GM15510 (cell line): ENCODE data around the gene TEX9.

Experiments
- POLR2A ChIP-seq: IDR thresholded peaks from 3 replicates; pipeline ENCODE4 v1.6.1; 2011; ENCODE audit warnings: borderline replicate concordance; ENCODE audit not compliant: insufficient read length; ENCODE audit errors: extremely low read depth

The TEX9 gene

GRCh38 chr15:56365075-56365711 is at the start of gene TEX9:
TEX9 (plus strand) TSS chr15:56365426; CDS start chr15:56365451, 25 bp downstream.
- TF ChIP-seq POLR2A: peak; percentile 95

- TF ChIP-seq POLR2A: no peak
Observed at GRCh38 chr15:56320316-56320715, 44.9 kb upstream of the TEX9 start.

DNA sequence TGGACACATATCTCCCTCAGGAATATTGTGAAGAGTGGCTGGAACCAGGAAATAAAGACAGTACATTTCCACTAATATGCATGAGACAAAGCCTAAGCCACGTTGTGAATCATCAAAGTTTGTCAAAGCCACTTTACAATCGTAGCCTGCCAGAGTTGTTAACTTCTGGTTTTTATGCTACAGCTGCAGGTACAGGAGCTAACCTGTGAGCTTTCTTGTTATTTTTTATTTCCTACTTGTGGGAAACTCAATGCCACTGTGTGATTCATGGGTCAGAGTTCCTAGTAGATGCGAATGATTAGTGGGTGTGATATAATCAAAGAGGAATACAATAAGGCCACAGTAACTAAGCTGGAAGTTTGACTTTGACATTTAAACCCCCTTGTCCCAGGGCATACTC is 44.4 kb upstream of the TEX9 start:
- no peak for TF ChIP-seq POLR2A

GRCh38 chr15:56322444-56322843 is 42.8 kb upstream of the TEX9 start:
- TF ChIP-seq POLR2A: no peak

GRCh38 chr15:56323435-56323834 is 41.8 kb upstream of the TEX9 start:
- no peak for TF ChIP-seq POLR2A

DNA sequence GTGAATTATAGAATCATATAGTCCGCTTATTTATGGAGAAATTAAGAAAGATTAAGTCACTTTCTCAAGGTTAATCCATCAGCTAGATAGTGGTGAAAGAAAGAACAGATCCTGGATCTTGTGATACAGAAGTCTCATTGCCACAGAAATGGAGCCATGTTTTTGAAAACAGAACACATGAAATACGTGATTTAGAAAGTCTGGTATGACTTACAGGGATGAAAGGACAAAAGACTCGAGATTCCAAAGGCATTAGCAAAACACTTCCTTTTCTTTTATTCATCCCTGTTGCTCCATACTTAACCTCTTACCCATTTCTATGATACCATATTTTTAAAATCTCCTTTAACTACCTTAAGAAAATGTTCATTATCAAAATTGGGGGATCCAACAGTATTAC is 40.0 kb upstream of the TEX9 start:
- no peak for TF ChIP-seq POLR2A

- TF ChIP-seq POLR2A: no peak
Observed at GRCh38 chr15:56327721-56328502, 37.3 kb upstream of the TEX9 start.

DNA sequence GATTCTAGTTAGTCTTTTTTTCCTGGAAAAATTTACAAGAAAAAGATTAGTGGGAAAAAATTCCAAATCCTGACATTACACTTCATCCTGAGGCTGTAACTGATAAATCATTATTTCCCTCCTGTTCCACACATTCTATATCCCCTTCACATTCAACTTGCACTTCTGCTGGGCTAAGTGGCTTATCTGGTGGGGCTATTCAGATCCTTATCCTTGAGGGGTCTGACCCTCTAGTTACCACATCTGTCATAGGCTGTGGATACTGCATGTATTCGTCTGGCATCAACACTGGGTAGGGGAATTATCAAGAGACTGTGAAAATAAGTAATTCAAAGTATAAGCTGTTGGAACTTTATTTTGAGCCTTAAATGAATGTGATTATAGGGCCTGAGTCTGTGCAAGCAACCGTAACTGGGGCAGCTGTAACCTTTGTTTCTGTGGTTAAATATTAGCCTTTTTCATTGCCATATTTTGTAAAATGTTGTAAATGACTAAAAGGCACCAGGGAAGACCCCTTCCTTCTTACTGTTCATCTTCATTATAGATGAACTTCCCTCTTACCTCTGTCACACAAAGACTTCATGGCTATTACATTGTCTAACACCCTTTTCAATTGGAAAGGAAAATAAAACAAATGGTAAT is 28.0 kb upstream of the TEX9 start:
- no peak for TF ChIP-seq POLR2A

DNA sequence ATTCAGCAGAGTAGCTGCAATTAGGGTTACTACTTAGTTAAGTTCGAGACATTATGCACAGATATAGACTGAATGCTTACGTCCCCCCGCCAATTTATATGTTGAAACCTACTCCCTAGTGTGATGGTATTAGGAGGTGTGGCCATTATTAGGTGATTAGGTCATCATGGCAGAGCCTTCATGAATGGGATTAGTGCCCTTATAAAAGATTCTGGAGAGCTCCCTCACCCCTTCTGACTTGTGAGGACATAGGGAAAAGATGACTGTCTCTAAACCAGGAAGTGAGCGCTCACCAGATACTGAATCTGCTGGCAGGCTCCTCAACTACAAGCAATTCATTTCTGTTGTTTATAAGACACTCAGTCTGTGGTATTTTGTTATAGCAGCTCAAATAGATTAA is 25.6 kb upstream of the TEX9 start:
- TF ChIP-seq POLR2A: no peak

GRCh38 chr15:56341201-56341600 is 24.0 kb upstream of the TEX9 start:
- no peak for TF ChIP-seq POLR2A

DNA sequence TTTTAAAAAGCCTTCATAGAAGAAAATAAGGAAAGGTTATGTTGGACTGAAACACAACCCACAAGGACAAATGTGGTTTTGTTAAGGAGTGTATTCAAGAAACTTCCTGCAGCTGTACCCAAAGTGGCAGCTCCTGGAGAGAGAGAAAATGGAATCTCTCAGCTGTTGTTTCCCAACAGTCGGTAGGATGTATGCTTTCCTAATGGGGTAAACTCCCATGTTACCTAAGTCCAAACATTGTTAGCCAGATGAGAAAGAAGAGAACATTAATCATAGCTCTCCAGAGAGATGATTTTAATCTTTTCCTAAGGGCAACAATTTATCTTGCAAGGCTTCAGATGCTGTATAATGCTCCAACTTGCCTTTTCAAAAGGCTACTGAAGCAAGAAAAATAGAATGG is 22.6 kb upstream of the TEX9 start:
- no peak for TF ChIP-seq POLR2A

DNA sequence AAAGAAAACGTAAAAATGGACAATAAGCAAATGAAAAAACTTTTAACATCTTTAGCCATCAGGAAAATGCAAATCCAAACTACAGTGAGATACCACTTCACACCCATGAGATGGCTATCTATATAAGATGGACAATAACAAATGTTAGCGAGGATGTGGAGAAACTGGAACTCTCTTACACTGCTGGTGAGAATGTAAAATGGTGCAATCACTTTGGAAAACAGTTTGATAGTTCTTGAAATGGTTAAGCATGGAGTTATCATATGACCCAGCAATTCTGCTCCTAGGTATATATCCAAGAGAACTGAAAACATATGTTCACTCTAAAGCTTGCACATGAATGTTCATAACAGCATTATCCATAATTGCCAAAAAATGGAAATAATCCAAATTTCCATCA is 21.3 kb upstream of the TEX9 start:
- TF ChIP-seq POLR2A: no peak

DNA sequence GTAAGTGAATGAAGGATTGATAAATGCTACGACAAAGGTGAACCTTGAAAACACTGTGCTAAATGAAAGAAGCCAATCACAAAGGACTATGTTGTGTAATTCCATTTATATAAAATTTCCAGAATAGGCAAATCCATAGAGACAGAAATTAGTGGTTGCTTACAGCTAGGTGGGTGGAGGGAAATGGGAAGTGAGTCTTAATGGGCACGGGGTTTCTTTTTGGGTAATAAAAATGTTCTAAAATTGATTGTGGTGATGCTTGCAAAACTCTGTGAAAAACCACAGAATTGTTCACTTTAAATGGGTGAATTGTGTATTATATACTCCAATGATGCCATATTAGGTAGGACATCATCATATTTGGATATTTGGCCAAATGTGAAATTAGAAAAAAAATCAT is 20.9 kb upstream of the TEX9 start:
- TF ChIP-seq POLR2A: no peak

DNA sequence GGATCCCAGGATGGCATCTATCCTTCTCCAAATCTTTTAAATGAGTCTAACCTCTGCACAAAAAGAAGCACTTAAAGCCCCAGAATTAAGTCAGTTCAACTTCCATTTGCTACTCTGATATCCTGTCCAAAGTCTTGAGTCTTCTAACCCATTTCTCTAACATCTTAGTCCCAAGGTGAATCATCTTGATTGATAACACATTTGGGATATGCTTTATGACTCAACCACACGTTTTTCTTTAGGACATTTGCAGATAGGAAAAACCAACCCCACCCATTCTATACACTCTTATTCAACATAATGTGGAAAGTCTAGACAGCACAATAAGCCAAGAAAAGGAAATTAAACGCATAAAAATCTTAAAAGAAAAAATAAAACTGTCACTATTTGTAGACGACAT is 18.8 kb upstream of the TEX9 start:
- no peak for TF ChIP-seq POLR2A

DNA sequence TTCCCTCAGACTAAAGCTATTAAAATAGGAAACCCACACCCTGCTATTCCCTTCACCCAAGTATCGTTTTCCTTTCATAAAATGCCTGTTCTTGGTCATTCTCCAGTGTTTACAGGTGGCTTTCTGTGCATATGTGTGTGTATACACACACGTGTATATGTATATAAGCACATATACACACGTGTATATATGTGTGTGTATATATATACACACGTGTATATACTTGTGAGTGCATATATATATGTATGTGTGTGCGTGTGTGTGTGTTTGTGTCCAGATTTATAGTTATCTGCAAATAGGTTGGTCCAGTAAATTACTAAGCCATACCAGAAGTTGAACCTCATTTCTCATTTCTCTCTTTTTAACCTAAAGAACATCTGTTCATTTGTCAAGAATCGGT is 15.7 kb upstream of the TEX9 start:
- no peak for TF ChIP-seq POLR2A

- no peak for TF ChIP-seq POLR2A
Observed at GRCh38 chr15:56351353-56351752, 13.9 kb upstream of the TEX9 start.
